Astrocyte of the spinal cord (primary cell): Measurements from ENCODE around the gene PPP1R3E.

ENCODE experiments used
- DNase-seq: peaks from one replicate; pipeline ENCODE4 v3.0.0; 2011; ENCODE audit warnings: low read depth, low spot score
- H3K4me3 ChIP-seq: 2 replicates; pipeline ENCODE4 v1.5.1; 2011; ENCODE audit warnings: low read depth, mild to moderate bottlenecking, low read length, moderate library complexity
- in situ Hi-C: cut with HindIII; loops from 2 replicates; pipeline ENCODE4 v1.10.0; 2017; ENCODE audit warnings: low sequenced_read_pairs
- TF ChIP-seq, protein P1 (sequence below): IDR thresholded peaks from 2 replicates; pipeline ENCODE4 v1.5.1; 2012; ENCODE audit warnings: low read depth, mild to moderate bottlenecking, low read length, inconsistent platforms

The PPP1R3E gene, protein sequence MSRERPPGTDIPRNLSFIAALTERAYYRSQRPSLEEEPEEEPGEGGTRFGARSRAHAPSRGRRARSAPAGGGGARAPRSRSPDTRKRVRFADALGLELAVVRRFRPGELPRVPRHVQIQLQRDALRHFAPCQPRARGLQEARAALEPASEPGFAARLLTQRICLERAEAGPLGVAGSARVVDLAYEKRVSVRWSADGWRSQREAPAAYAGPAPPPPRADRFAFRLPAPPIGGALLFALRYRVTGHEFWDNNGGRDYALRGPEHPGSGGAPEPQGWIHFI

DNA sequence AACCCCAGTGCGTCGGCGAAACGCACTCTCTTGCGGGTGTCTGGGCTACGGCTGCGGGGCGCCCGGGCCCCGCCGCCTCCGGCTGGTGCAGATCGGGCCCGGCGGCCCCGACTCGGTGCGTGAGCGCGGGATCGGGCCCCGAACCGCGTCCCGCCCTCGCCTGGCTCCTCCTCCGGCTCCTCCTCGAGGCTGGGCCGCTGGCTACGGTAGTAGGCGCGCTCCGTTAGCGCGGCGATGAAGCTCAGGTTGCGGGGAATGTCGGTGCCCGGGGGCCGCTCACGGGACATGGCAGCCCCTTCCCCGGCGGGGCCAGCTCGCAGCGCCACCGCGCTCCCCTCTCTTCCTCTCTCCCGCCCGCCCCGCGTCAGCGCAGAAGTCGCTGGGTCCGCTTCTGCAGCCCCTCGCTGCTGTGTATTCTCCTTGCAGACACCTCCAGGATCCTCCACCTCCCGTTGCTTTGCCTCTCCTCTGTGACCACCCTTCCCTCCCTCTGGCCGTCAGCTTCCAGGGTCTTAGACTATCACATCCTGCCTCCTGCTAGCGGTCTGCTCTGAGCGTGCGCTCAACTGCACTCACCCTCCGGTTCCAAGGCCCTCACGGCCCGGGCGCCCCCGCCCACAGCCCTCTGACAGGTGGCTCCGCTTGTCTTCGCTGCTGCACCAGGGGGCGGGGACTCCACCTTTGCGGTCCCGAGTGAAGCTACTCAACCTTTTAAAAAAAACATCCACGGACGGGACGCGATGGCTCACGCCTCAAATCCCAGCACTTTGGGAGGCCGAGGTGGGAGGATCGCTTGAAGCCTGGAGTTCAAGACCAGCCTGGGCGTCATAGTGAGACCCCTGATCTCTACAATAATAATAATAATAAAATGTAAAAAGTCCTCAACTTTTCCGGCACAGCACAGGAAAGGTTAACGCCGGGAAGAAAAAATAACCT lies at the start of gene PPP1R3E:
Gene PPP1R3E, minus strand, starts transcription at position 570 of the 936 bp plus-strand sequence. Its CDS starts 283 bp downstream, at position 287.
- in situ Hi-C loops = no loop called here
- TF ChIP-seq, protein P1, sequence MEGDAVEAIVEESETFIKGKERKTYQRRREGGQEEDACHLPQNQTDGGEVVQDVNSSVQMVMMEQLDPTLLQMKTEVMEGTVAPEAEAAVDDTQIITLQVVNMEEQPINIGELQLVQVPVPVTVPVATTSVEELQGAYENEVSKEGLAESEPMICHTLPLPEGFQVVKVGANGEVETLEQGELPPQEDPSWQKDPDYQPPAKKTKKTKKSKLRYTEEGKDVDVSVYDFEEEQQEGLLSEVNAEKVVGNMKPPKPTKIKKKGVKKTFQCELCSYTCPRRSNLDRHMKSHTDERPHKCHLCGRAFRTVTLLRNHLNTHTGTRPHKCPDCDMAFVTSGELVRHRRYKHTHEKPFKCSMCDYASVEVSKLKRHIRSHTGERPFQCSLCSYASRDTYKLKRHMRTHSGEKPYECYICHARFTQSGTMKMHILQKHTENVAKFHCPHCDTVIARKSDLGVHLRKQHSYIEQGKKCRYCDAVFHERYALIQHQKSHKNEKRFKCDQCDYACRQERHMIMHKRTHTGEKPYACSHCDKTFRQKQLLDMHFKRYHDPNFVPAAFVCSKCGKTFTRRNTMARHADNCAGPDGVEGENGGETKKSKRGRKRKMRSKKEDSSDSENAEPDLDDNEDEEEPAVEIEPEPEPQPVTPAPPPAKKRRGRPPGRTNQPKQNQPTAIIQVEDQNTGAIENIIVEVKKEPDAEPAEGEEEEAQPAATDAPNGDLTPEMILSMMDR = no peak
- DNase-seq = peak; percentile 46
- H3K4me3 ChIP-seq = peak within 1 kb of the TSS; percentile 50

DNA sequence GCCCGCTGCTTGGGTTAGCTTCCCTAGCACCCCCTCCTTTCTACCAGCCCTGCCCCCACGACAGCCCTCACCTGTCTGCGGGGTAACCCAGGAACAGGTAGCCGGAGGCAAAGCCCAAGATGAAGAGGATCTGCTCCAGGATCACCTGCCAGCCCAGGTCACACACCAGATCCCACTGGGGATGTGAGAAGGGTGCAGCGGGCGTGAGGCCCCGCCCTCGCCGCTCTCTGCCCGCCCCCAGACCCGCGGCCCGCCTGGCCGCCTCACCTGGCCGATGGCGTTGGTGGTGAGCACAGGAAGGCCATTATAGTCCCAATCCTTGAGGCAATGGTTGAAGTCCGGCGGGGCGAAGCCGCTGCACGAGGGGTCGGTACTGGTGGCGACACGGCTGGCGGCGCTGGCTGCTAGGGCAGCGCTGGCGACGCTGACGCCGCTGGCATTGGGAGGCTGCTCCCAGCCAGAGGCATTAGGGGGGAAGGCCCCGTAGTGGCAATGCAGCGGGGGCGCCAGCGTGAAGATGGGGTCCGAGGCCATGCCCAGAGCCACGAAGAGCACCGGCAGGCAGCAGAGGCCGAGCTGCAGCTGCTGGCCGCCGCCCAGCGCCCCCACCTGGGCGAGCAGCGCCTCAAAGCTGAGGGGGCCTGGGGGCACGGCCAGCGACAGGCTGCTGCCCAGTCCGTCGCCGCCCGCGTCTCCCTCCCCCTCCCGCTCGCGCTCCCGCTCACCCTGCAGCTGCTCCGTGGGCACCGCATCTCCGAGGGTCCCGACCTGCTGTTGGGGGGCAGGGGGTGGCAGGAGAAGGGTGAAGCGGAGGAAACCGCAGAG lies 49.2 kb upstream of the PPP1R3E start:
- TF ChIP-seq, protein P1 = peak; percentile 26
- in situ Hi-C loops = no loop called here
- H3K4me3 ChIP-seq = peak overlapping the region; percentile 67
- no peak for DNase-seq

DNA sequence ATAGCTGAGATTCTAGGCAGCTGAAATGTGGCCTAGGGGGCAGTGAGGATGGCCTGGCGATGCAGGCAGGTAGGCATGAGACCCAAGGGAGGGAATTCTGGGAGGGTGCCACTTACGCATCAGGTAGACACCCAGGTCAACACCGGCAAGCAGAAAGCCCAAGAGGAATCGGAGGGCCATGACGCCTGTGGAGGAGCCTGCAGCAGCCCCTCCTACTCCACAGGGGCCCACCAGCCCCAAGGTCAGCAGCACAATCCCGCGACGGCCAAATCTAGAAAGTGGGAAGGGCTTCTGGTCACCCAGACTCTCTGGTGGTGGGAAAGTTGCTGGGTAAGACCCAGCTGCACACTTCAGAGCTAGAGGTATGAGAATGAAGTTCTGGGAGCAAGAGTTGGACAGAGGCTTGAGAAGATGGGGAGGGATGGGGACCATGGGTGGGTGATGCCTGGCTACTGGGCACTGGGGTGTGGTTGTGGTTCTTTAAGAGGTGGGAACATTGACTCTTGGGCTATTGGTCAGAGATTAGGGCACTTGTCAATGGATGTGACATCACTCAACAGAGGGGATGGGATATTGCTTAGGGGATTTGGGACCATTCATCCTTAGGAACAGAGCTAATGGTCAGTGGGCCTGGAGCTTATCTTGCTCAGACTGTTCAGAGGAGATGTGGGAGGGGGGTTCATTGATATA lies 46.6 kb upstream of the PPP1R3E start:
- in situ Hi-C loops = no loop called here
- no peak overlapping the region for H3K4me3 ChIP-seq
- DNase-seq = no peak
- TF ChIP-seq, protein P1 = no peak

DNA sequence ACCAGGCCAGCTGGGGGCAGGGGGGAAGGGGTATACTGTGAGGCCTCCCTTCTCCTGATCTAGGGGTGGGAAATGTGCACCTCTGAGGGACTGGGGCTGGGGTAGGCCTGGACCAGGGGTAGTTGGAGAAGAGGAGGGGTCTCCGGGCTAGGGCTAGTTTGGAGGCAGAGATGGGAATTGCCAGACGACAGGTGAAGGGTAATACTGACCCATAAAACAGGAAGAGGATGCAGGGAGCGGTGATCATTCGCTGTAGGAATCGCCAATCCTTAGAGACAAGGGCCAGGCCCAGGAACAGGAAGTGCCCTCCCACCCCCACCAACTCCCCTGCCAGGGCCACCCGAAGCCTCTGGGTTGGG lies 45.6 kb upstream of the PPP1R3E start:
- in situ Hi-C loops = no loop called here
- H3K4me3 ChIP-seq = no peak overlapping the region
- DNase-seq = no peak
- TF ChIP-seq, protein P1 = no peak

DNA sequence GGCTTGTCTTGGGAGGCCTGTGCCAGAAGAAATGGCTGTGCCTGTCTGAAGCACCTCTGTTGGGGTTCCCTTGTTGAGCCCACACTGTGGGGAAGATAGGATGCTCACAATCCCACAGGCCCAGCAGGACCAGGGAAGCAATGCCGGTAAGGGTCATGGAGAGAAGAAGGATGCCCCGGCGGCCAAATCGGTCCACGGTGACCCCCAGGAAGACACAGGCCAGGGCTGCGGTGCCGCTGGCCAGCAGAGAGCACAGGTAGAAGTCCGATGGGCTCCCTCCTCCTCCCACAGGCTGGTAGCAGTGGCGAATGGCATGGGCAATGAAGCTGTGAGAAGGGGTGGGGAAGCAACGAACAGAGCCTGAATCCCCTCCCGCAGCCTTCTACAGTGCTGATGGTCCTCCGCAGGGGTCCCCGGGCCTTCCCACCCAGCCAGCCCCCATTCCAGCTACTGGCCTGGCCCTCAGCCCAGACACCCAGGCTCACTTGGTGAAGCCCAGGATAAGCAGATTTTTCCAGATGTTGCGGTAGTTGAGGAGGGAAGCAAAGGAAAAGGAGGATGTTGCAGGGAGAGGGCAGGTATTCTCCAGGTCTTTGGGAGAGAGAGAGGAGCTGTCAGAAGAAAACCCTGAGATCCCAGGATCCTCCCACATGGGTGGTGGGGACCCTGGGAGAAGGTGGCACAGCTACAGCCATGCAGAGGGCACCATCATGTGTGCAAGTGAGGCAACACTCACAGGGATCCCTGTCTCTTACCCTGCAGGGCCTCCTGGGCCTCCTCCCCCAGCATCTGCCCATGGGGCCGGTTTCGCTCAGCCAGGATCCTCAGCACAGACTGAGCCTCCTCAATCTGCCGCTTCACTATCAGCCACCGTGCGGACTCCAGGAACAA lies 45.0 kb upstream of the PPP1R3E start:
- no peak overlapping the region for H3K4me3 ChIP-seq
- in situ Hi-C loops = no loop called here
- TF ChIP-seq, protein P1 = no peak
- no peak for DNase-seq
